Stimulated activated CD4-positive, alpha-beta T cell treated with anti-CD3 and anti-CD28 coated beads, TNF-alpha, amount 100 ng/mL, for 24 hours (primary cell): ENCODE data around the gene TXN2.
"Not testable (repeated sequence)": the region's sequence is repeated elsewhere in the genome, so short reads cannot be mapped to it uniquely, and the experiment has no call there.

Experiments
- DNase-seq, 3 experiments: peaks; one replicate each; pipeline ENCODE4 v3.0.0-alpha.2; 2020; ENCODE audit warnings: low read depth in 3 of 3

Gene TXN2

GRCh38 chr22:36455571-36456463 lies 25.6 kb downstream of the TXN2 start:
- DNase-seq: no peak

GRCh38 chr22:36454916-36455570 lies 26.4 kb downstream of the TXN2 start:
- DNase-seq: peak; percentile 84 to 97 (median 93)

GRCh38 chr22:36453855-36454378 lies 27.5 kb downstream of the TXN2 start:
- no peak for DNase-seq

- DNase-seq: not testable (repeated sequence)
Observed at GRCh38 chr22:36452978-36453607, 28.3 kb downstream of the TXN2 start.

- peak in 1 of 3 experiments; percentile 25 for DNase-seq
Observed at GRCh38 chr22:36452250-36452977, 29.0 kb downstream of the TXN2 start.

GRCh38 chr22:36450923-36451322 lies 30.5 kb downstream of the TXN2 start:
- not testable (repeated sequence) for DNase-seq

- no peak for DNase-seq
Observed at GRCh38 chr22:36449596-36450175, 31.8 kb downstream of the TXN2 start.

GRCh38 chr22:36447632-36448031 lies 33.8 kb downstream of the TXN2 start:
- DNase-seq: no peak

GRCh38 chr22:36445158-36445668 lies 36.2 kb downstream of the TXN2 start:
- DNase-seq: no peak

- DNase-seq: no peak
Observed at GRCh38 chr22:36443198-36443770, 38.2 kb downstream of the TXN2 start.

- DNase-seq: no peak
Observed at GRCh38 chr22:36442506-36443197, 38.8 kb downstream of the TXN2 start.

- DNase-seq: no peak
Observed at GRCh38 chr22:36440429-36441002, 40.9 kb downstream of the TXN2 start.

GRCh38 chr22:36439481-36440271 lies 41.8 kb downstream of the TXN2 start:
- peak in 1 of 3 experiments; percentile 41 for DNase-seq

GRCh38 chr22:36435516-36436415 lies 45.7 kb downstream of the TXN2 start:
- DNase-seq: peak; percentile 18 to 59 (median 34)

GRCh38 chr22:36433318-36434231 lies 47.9 kb downstream of the TXN2 start:
- DNase-seq: no peak

- DNase-seq: no peak
Observed at GRCh38 chr22:36432592-36433317, 48.7 kb downstream of the TXN2 start.
